K562 (cell line): ENCODE measurements around the gene FRMD4B.

Experiments used
- ATF6 ChIP-seq: sonication (generic); formaldehyde crosslinking; IDR thresholded peaks from 2 replicates; pipeline ENCODE4 v1.4.0; 2020; ENCODE audit warnings: mild to moderate bottlenecking, missing genetic modification reagents
- CBX3 ChIP-seq, 2 experiments: IDR thresholded peaks; 1 replicate in 1 of 2; 2 replicates in 1 of 2; pipeline ENCODE4 v1.6.1; 2012; ENCODE audit warnings: inconsistent platforms in 2 of 2, low read length in 2 of 2, borderline replicate concordance in 1 of 2, control low read depth in 1 of 2
- E2F5 ChIP-seq: sonication (generic); formaldehyde crosslinking; IDR thresholded peaks from 2 replicates; pipeline ENCODE4 v1.8.0; 2022; ENCODE audit warnings: mild to moderate bottlenecking, missing genetic modification reagents
- E2F8 ChIP-seq: fragments of 450-650 bp; IDR thresholded peaks from 2 replicates; pipeline ENCODE4 v1.7.1; 2018; ENCODE audit warnings: mild to moderate bottlenecking, low read depth; ENCODE audit not compliant: partially characterized antibody
- EZH2 ChIP-seq: IDR thresholded peaks from 2 replicates; pipeline ENCODE4 v1.6.1; 2012; ENCODE audit warnings: low read depth, mild to moderate bottlenecking, inconsistent platforms, low read length, borderline replicate concordance
- MAZ ChIP-seq, 2 experiments: fragments of 450-650 bp in 1 of 2; sonication (generic) in 1 of 2; formaldehyde crosslinking; IDR thresholded peaks in 1 of 2; conservative IDR thresholded peaks in 1 of 2; 2 replicates each; pipeline versions ENCODE4 v1.4.0 to v1.5.0; 2020; ENCODE audit warnings: mild to moderate bottlenecking in 1 of 2, missing genetic modification reagents in 1 of 2
- MXI1 ChIP-seq: IDR thresholded peaks from 2 replicates; pipeline ENCODE4 v1.6.1; 2011; ENCODE audit warnings: low read depth, mild to moderate bottlenecking, improper control_type of control experiment, low read length
- NFXL1 ChIP-seq: fragments of 450-650 bp; formaldehyde crosslinking; IDR thresholded peaks from 2 replicates; pipeline ENCODE4 v1.4.0; 2021; ENCODE audit warnings: mild to moderate bottlenecking
- NR2C2 ChIP-seq, 2 experiments: fragments of 200-800 bp in 1 of 2; sonication (Bioruptor generic) in 1 of 2; sonication (generic) in 1 of 2; formaldehyde crosslinking in 1 of 2; IDR thresholded peaks; 2 replicates each; pipeline versions ENCODE4 v1.6.1 to v1.8.0; 2016 to 2022; ENCODE audit warnings: mild to moderate bottlenecking in 1 of 2, missing compliant biosample characterization in 1 of 2, missing genetic modification characterization in 1 of 2, missing genetic modification reagents in 1 of 2
- TF ChIP-seq, protein P1 (sequence below), 3 experiments: IDR thresholded peaks in 2 of 3; conservative IDR thresholded peaks in 1 of 3; 2 replicates each; pipeline ENCODE4 v1.5.1; 2011 to 2012; ENCODE audit warnings: low read length in 3 of 3, mild to moderate bottlenecking in 3 of 3, control low read depth in 2 of 3, improper control_type of control experiment in 1 of 3, inconsistent platforms in 1 of 3, low read depth in 1 of 3, mixed read lengths in 1 of 3, moderate library complexity in 1 of 3; ENCODE audit not compliant: insufficient read depth in 2 of 3
- TF ChIP-seq, protein P2 (sequence below): fragments of 450-650 bp; IDR thresholded peaks from 2 replicates; pipeline ENCODE4 v1.6.1; 2016; ENCODE audit warnings: missing biosample characterization, missing genetic modification characterization
- TF ChIP-seq, protein P3 (sequence below): sonication (generic); formaldehyde crosslinking; IDR thresholded peaks from 2 replicates; pipeline ENCODE4 v1.8.0; 2023; ENCODE audit warnings: missing genetic modification reagents, mild to moderate bottlenecking, borderline replicate concordance

GRCh38 chr3:69165744-69166143 is 220.1 kb downstream of the FRMD4B start:
- no peak for TF ChIP-seq NR2C2 (CRISPR knock-in tag; IDR thresholded peaks at IDR 0.05)
- TF ChIP-seq NR2C2 (tag; IDR thresholded peaks at IDR 0.05) = no peak
- no peak for TF ChIP-seq MXI1
- no peak for TF ChIP-seq CBX3 (IDR thresholded peaks at IDR 0.05; ENCODE audit: borderline replicate concordance in 1 of 2, low read length in 2 of 2)
- no peak for TF ChIP-seq EZH2
- TF ChIP-seq, protein P1, sequence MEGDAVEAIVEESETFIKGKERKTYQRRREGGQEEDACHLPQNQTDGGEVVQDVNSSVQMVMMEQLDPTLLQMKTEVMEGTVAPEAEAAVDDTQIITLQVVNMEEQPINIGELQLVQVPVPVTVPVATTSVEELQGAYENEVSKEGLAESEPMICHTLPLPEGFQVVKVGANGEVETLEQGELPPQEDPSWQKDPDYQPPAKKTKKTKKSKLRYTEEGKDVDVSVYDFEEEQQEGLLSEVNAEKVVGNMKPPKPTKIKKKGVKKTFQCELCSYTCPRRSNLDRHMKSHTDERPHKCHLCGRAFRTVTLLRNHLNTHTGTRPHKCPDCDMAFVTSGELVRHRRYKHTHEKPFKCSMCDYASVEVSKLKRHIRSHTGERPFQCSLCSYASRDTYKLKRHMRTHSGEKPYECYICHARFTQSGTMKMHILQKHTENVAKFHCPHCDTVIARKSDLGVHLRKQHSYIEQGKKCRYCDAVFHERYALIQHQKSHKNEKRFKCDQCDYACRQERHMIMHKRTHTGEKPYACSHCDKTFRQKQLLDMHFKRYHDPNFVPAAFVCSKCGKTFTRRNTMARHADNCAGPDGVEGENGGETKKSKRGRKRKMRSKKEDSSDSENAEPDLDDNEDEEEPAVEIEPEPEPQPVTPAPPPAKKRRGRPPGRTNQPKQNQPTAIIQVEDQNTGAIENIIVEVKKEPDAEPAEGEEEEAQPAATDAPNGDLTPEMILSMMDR (IDR thresholded peaks at IDR 0.05 in 2 of 3, conservative IDR thresholded peaks at IDR 0.05 in 1 of 3; ENCODE audit: insufficient read depth in 2 of 3, low read depth in 1 of 3, low read length in 3 of 3) = no peak
- TF ChIP-seq, protein P2, sequence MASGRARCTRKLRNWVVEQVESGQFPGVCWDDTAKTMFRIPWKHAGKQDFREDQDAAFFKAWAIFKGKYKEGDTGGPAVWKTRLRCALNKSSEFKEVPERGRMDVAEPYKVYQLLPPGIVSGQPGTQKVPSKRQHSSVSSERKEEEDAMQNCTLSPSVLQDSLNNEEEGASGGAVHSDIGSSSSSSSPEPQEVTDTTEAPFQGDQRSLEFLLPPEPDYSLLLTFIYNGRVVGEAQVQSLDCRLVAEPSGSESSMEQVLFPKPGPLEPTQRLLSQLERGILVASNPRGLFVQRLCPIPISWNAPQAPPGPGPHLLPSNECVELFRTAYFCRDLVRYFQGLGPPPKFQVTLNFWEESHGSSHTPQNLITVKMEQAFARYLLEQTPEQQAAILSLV (tag) = no peak
- no peak for TF ChIP-seq ATF6 (CRISPR knock-in tag)
- TF ChIP-seq E2F8 = no peak
- TF ChIP-seq E2F5 (CRISPR knock-in tag) = no peak
- TF ChIP-seq, protein P3, sequence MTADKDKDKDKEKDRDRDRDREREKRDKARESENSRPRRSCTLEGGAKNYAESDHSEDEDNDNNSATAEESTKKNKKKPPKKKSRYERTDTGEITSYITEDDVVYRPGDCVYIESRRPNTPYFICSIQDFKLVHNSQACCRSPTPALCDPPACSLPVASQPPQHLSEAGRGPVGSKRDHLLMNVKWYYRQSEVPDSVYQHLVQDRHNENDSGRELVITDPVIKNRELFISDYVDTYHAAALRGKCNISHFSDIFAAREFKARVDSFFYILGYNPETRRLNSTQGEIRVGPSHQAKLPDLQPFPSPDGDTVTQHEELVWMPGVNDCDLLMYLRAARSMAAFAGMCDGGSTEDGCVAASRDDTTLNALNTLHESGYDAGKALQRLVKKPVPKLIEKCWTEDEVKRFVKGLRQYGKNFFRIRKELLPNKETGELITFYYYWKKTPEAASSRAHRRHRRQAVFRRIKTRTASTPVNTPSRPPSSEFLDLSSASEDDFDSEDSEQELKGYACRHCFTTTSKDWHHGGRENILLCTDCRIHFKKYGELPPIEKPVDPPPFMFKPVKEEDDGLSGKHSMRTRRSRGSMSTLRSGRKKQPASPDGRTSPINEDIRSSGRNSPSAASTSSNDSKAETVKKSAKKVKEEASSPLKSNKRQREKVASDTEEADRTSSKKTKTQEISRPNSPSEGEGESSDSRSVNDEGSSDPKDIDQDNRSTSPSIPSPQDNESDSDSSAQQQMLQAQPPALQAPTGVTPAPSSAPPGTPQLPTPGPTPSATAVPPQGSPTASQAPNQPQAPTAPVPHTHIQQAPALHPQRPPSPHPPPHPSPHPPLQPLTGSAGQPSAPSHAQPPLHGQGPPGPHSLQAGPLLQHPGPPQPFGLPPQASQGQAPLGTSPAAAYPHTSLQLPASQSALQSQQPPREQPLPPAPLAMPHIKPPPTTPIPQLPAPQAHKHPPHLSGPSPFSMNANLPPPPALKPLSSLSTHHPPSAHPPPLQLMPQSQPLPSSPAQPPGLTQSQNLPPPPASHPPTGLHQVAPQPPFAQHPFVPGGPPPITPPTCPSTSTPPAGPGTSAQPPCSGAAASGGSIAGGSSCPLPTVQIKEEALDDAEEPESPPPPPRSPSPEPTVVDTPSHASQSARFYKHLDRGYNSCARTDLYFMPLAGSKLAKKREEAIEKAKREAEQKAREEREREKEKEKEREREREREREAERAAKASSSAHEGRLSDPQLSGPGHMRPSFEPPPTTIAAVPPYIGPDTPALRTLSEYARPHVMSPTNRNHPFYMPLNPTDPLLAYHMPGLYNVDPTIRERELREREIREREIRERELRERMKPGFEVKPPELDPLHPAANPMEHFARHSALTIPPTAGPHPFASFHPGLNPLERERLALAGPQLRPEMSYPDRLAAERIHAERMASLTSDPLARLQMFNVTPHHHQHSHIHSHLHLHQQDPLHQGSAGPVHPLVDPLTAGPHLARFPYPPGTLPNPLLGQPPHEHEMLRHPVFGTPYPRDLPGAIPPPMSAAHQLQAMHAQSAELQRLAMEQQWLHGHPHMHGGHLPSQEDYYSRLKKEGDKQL (CRISPR knock-in tag) = no peak
- TF ChIP-seq NFXL1 (CRISPR knock-in tag) = no peak
- TF ChIP-seq MAZ (CRISPR knock-in tag; conservative IDR thresholded peaks at IDR 0.05 in 1 of 2, IDR thresholded peaks at IDR 0.05 in 1 of 2) = no peak
